Left lung (tissue), 10 donors: ENCODE results near the gene DHDDS. TPM values are rescaled to one million over a fixed set of nuclear protein-coding genes. Genes with fewer than 3 reads are reported as not detected.

Source experiments
- ATAC-seq: fragments of 200-7000 bp; cut with Tn5 transposase; one replicate; pipeline ENCODE4 v1.9.1; 2020; ENCODE audit warnings: moderate library complexity
- DNase-seq, 4 donors: peaks; one replicate each; pipeline ENCODE4 v3.0.0-alpha.2; 2013 to 2020
- H3K27ac ChIP-seq, 2 donors: fragments of 200-600 bp; sonication (generic) in 1 of 2; one replicate each; pipeline versions ENCODE4 v1.5.0 to v1.8.0; 2020 to 2021
- H3K27me3 ChIP-seq, 2 donors: fragments of 200-600 bp; sonication (generic) in 1 of 2; one replicate each; pipeline versions ENCODE4 v1.5.0 to v1.8.0; 2020 to 2021
- H3K36me3 ChIP-seq, 2 donors: fragments of 200-600 bp; sonication (generic) in 1 of 2; one replicate each; pipeline versions ENCODE4 v1.5.0 to v1.8.0; 2020 to 2021
- H3K4me1 ChIP-seq, 2 donors: fragments of 200-600 bp; one replicate each; pipeline ENCODE4 v1.8.0; 2021
- H3K4me3 ChIP-seq, 2 donors: fragments of 200-600 bp; sonication (generic) in 1 of 2; one replicate each; pipeline versions ENCODE4 v1.5.0 to v1.8.0; 2020 to 2021; ENCODE audit warnings: mild to moderate bottlenecking in 1 of 2
- H3K9me3 ChIP-seq, 2 donors: fragments of 200-600 bp; sonication (generic) in 1 of 2; one replicate each; pipeline versions ENCODE4 v1.5.0 to v1.8.0; 2020 to 2021
- intact Hi-C, 2 donors: fragments of 100-400 bp; cut with DNase I; formaldehyde crosslinking; loops; one replicate each; pipeline versions ENCODE4 v1.11.2 to v1.14.2; 2022
- polyA plus RNA-seq, 6 donors: library from polyadenylated mRNA; unstranded; fragments of 120-200 nt; gene quantifications; one replicate each; pipeline ENCODE4 v1.2.1, GENCODE V29; 2013; ENCODE audit not compliant: insufficient read length in 6 of 6
- total RNA-seq, 2 donors: library from RNA; stranded (reverse); fragmentation: NEBNext Ultra II Directional; extraction: Animal tissue kit (Norgen Biotek cat#: 25700); gene quantifications; one replicate each; pipeline ENCODE4 v1.2.1, GENCODE V29; 2021
- TF ChIP-seq, protein P1 (sequence below), 2 donors: fragments of 200-600 bp; sonication (generic) in 1 of 2; IDR thresholded peaks; one replicate each; pipeline versions ENCODE4 v1.5.0 to v1.8.0; 2021; ENCODE audit warnings: antibody characterized with exemption in 2 of 2
- donor health status: DM: no; HTN: yes; CAD: no.
- donor health status: DM: no; HTN: no; CAD: no.

The DHDDS gene
- total and polyA plus RNA-seq, 8 donors, result 34.5 to 56.0 (median 36.1) TPM

DNA sequence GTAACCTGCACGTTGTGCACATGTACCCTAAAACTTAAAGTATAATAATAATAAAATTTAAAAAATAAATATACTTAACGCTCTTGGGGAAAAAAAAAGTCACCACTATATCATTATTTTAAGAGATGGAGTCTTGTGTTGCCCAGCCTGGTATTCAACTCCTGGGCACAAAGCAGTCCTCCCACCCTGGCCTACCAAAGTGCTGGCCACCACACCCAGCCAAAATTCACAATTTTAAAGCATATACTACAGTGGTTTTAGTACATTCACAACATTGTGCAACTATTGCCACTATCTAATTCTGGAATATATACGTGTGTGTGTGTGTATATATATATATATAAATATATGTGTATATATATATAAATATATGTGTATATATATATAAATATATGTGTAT, 46.0 kb downstream of the DHDDS start:
- ATAC-seq (no peak), DNase-seq (no peak)
- no peaks in the 10 kb centered on the region for H3K9me3 ChIP-seq
- H3K36me3 ChIP-seq, result peaks cover 3 to 47% of the 10 kb centered on the region in 2 donors
- no peaks in the 10 kb centered on the region for H3K27me3 ChIP-seq
- peaks cover 5 to 19% of the 10 kb centered on the region in 2 donors for H3K4me1 ChIP-seq
- intact Hi-C loops, result no loop called here
- H3K4me3 ChIP-seq, result no peak overlapping the region
- TF ChIP-seq, protein P1, sequence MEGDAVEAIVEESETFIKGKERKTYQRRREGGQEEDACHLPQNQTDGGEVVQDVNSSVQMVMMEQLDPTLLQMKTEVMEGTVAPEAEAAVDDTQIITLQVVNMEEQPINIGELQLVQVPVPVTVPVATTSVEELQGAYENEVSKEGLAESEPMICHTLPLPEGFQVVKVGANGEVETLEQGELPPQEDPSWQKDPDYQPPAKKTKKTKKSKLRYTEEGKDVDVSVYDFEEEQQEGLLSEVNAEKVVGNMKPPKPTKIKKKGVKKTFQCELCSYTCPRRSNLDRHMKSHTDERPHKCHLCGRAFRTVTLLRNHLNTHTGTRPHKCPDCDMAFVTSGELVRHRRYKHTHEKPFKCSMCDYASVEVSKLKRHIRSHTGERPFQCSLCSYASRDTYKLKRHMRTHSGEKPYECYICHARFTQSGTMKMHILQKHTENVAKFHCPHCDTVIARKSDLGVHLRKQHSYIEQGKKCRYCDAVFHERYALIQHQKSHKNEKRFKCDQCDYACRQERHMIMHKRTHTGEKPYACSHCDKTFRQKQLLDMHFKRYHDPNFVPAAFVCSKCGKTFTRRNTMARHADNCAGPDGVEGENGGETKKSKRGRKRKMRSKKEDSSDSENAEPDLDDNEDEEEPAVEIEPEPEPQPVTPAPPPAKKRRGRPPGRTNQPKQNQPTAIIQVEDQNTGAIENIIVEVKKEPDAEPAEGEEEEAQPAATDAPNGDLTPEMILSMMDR (IDR thresholded peaks at IDR 0.05), result no peak
- H3K27ac ChIP-seq, result no peak overlapping the region

DNA sequence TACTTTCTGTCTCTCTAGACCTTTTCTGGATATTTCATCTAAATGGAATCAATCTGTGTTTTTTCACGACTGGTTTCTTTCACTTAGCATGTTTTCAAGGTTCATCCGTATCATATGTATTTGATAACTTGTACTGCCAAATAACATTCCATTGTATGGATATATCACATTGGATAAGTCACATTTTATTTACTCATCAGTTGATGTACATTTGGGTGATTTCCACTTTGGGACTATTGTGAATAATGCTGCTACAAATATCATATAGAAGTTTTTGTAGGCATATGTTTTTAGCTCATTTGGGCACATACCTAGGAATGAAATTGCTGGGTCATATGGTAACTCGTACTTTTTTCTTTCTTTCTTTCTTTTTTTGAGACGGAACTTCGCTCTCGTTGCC, 46.9 kb downstream of the DHDDS start:
- H3K4me1 ChIP-seq, result peaks cover 4 to 10% of the 10 kb centered on the region in 2 donors
- ATAC-seq, result no peak
- DNase-seq, result no peak
- H3K27ac ChIP-seq, result no peak overlapping the region
- TF ChIP-seq, protein P1 (IDR thresholded peaks at IDR 0.05), result no peak
- intact Hi-C loops, result no loop called here
- peaks cover 2 to 42% of the 10 kb centered on the region in 2 donors for H3K36me3 ChIP-seq
- no peaks in the 10 kb centered on the region for H3K9me3 ChIP-seq
- no peak overlapping the region for H3K4me3 ChIP-seq
- no peaks in the 10 kb centered on the region for H3K27me3 ChIP-seq

DNA sequence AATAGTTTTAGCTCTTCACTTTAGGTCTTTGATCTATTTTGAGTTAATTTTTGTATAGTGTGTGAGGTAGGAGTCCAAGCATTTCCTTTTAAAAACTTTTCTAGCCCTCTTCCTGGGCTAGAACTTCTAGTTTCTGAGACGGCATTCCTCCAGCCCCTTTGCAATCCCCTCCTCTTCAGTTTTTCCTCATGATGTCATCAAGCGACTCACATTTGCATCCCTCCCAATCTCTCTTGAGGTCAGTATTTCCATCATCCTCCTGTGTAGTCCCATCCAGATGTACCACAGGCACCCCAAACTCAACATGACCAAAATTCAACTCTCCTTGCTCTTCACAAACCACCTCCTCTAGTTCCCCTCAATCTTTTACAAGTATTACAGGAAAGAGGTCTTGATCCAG, 50.8 kb downstream of the DHDDS start:
- no peaks in the 10 kb centered on the region for H3K9me3 ChIP-seq
- intact Hi-C loops, result no loop called here
- TF ChIP-seq, protein P1 (IDR thresholded peaks at IDR 0.05), result no peak
- H3K36me3 ChIP-seq, result peaks cover 0 to 10% of the 10 kb centered on the region in 2 donors
- H3K27me3 ChIP-seq, result no peaks in the 10 kb centered on the region
- H3K4me3 ChIP-seq, result no peak overlapping the region
- H3K27ac ChIP-seq, result no peak overlapping the region
- ATAC-seq (no peak), DNase-seq (no peak)
- no peaks in the 10 kb centered on the region for H3K4me1 ChIP-seq

DNA sequence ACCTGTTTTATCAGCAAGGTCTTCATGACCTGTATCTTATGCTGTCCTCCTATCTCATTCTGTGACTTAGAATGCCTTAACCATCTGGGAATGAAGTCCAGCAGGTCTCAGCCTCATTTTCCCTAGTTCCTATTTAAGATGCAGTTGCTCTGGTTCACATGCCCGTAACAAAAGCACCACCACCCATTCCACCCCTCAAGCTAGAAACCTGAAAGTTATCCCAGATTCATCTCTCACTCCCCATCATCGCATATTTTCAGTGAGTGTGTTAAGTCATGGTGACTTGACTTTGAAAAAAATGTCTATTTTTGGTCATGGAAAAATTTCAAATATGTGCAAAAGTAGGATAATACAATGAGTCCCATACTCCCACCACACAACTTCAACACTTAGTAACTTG, 51.9 kb downstream of the DHDDS start:
- Histone ChIP-seq H3K4me1 (no peaks in the 10 kb centered on the region), H3K27me3 (no peaks in the 10 kb centered on the region), H3K27ac (no peak overlapping the region), H3K36me3 (peaks cover 0 to 7% of the 10 kb centered on the region in 2 donors), H3K4me3 (no peak overlapping the region), H3K9me3 (no peaks in the 10 kb centered on the region)
- no peak for DNase-seq
- intact Hi-C loops, result no loop called here
- no peak for ATAC-seq
- TF ChIP-seq, protein P1 (IDR thresholded peaks at IDR 0.05), result no peak

DNA sequence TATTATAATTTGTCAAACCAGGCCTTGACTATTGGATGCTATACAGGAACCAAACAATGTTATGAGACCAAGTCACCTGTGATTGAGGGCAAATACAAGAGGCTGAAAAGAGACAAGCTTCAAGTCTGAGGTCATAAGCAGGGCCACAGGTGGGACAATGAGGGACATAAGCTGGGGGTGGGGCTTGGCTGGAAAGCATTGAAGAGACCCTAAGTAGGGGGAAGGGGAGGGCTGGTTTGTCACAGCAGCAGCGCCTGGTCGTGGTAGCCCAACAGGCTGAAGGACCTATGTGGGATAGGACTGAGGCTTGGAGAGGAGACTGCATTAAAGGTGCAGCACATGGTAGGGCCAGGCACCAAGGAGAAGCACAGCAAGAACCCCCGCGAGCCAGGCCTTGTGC, 58.0 kb downstream of the DHDDS start:
- TF ChIP-seq, protein P1 (IDR thresholded peaks at IDR 0.05), result no peak
- no peaks in the 10 kb centered on the region for H3K27me3 ChIP-seq
- intact Hi-C loops, result no loop called here
- H3K27ac ChIP-seq, result no peak overlapping the region
- H3K4me1 ChIP-seq, result no peaks in the 10 kb centered on the region
- no peak overlapping the region for H3K4me3 ChIP-seq
- H3K36me3 ChIP-seq, result no peaks in the 10 kb centered on the region
- DNase-seq (no peak), ATAC-seq (no peak)
- no peaks in the 10 kb centered on the region for H3K9me3 ChIP-seq
